Amniotic stem cell (primary cell): Measurements from ENCODE around the gene LAGE3.

Experiments used
- DNase-seq: peaks from one replicate; lab custom pipeline; 2025; lab: John Stamatoyannopoulos, UW

LAGE3 gene

GRCh38 chrX:154434394-154435168, 44.5 kb downstream of the LAGE3 start:
- no peak for DNase-seq

GRCh38 chrX:154433605-154434004, 45.5 kb downstream of the LAGE3 start:
- no peak for DNase-seq

GRCh38 chrX:154432210-154432609, 46.9 kb downstream of the LAGE3 start:
- DNase-seq, result no peak

GRCh38 chrX:154431341-154431740, 47.7 kb downstream of the LAGE3 start:
- no peak for DNase-seq

GRCh38 chrX:154430916-154431315, 48.2 kb downstream of the LAGE3 start:
- DNase-seq, result no peak

GRCh38 chrX:154430479-154430878, 48.6 kb downstream of the LAGE3 start:
- no peak for DNase-seq

- no peak for DNase-seq
These were observed 49.4 kb downstream of the LAGE3 start for GRCh38 chrX:154429711-154430110.

- DNase-seq, result peak; percentile 61
These were observed 50.6 kb downstream of the LAGE3 start, which contains the start of gene ATP6AP1 for GRCh38 chrX:154428176-154429171. Gene ATP6AP1, plus strand, starts transcription at chrX:154428677. Its CDS starts 16 bp downstream, at chrX:154428693.
